Measurements from ENCODE around the gene TTC24.
"Not testable (repeated sequence)": the region's sequence is repeated elsewhere in the genome, so short reads cannot be mapped to it uniquely, and the experiment has no call there.

Gene TTC24

GRCh38 chr1:156579472-156579871, at the start of gene TTC24:
Gene TTC24, plus strand, starts transcription at chr1:156579723. Its CDS starts 1,642 bp downstream, at chr1:156581365.
- DNase-seq, result no peak

- DNase-seq, result no peak
Measured at GRCh38 chr1:156530006-156530405, 49.5 kb upstream of the TTC24 start.

DNA sequence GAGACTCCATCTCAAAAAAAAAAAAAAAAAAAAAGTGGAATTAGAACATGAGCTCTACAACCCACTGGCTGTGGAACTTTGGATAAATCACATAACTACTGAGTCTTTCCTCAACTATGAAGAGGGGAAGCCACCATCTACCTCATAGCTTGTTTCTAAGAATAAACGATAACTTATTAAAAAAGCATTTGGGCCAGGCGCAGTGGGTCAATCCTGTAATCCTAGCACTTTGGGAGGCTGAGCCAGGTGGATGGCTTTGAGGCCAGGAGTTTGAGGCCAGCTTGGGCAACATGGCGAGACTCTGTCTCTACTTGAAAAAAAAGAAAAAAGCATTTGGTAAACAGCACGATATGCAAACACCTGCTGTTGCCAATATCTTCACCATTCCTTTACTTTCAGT, 47.1 kb upstream of the TTC24 start:
- no peak for DNase-seq

DNA sequence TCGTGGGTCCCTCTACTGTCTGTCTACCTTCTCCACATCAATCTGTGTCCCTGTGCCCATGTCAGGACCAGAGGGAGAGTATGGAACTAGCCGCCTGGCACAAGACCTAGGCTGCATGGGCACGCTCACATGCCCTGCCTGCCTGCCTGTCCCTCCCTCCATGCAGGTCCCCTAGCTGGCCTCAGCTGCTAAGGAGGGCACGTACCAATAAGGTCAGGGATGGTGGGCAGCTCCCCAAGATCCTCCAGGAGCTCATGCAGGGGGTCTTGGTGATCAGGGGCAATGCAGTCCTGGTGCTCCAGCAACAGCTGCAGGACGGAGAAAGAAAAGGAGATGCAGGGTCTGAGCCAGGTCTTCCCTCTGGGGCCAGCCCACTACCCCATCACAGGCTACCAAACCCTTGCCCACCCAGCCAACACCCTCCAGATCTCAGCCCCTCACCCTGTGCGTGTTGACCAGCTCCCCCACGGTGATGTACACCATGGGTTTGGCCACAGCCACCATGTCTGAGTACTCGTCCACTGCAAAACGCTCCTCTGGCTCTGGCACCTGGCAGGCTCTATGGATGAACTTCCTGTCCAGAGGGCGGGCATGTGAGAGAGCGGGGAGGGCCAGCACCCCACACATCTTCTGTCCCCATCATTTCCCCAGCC, 45.8 kb upstream of the TTC24 start:
- DNase-seq, result no peak

DNA sequence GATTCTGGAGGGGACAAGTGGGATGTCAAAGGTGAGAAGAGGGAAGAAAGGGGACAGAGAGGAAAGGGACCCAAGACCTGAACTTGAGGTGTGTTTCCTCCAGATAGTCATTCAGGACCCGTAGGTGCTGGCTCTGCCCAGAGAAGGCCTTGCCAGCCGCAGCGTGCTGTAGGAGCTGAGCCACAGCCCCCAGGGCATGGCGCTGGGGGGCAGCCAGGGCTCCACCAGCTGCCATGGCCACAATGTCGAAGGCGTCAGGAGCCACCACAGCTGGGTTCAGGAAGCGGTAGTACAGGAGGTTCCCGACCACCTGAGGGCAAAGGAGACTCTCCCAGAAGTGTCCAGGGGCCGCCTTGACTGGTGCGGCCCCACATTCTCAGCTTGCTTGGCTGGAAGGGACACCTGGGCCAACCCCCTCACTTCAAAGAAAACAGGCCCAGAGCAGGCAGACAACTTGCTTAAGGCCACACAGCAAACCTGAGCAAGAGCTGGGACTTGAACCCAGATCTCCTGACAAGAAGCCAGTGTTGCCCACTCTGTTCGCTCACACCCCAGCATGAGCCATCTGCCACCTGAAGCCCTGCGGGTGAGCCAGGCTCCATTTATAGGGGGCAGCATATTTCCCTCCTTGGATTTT, 45.0 kb upstream of the TTC24 start:
- no peak for DNase-seq

DNA sequence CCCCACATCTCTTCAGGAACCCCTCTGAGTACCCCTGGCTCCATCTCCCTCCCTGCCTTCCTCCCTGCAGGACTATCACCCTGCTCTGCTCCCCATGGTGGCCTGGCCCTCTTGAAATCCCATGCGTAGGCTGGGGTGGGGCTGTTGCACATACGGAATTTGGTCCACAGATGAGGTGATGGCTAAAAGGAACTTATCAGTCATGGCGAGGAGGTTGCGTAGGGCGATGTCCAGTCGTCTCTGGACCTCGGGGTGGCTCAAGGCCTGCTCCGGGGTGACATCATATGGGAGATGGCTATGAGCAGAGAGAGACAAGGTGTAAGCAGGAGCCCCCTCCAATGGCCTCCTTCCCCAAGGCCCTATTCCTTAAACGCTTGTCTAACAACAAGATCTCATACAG, 42.5 kb upstream of the TTC24 start:
- DNase-seq, result no peak

- DNase-seq, result no peak
Measured at GRCh38 chr1:156538711-156539440, 40.6 kb upstream of the TTC24 start.

GRCh38 chr1:156539818-156540355, 39.6 kb upstream of the TTC24 start:
- no peak for DNase-seq

GRCh38 chr1:156540955-156541354, 38.6 kb upstream of the TTC24 start:
- no peak for DNase-seq

DNA sequence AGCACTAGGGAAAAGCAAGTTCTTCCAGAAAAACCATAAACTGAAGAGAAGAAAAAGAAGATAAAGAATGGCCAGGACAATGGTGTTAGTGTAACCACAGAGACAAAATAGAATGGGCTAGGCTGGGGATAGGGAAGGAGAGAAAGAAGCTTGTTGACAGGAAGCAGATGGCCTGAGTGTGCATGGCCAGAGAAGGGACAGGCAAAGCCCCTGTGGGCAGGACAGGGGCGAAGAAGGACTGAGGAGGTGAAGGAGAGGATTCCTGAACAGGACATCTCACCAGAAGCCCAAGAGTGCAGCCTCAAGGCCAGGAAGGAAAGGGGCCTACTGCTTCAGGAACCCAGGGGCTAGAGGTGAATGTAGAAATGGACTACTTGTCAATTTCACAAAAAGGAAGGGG, 36.5 kb upstream of the TTC24 start:
- DNase-seq, result no peak

DNA sequence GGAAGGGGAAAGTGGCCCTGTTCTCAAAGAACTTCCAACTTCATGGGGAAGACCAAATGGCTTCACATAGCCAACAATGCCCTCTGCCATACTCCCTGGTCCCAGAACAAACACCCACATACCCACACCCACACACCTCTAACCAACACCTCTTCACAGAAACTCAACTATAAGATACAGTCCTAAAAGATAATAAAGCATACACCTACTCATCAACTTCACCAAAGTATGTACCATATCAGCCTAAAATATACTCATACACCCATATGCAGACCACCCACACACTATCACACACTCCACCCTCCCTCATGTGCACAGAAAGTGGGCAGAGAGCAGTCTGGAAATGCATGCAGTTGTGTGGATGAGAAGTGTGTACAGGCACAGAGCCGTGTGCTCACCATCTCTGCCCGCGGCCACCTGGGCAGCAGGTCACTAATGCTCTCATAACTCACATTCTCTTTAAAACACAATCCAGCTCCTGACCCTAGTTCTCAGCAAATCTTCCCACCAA, 34.9 kb upstream of the TTC24 start:
- no peak for DNase-seq

DNA sequence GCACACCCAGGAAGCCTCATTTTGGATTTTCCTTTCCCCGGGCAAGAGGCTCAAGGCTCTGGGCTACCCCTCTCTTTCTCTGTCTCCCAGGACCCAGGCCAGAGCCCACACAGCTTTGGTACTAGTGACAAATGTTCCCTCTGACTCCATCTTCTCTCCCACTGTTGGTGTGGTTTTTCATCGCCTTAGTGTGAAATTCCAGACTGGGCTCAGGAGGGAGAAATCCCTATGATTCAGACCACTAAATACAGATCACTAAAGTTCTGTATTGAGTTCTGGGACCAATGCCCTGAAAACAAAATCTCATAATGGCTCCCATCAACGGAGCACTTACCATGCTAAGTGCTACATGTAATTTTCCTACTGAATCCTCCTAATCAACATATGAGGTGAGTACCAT, 33.3 kb upstream of the TTC24 start:
- no peak for DNase-seq

GRCh38 chr1:156547434-156547833, 32.1 kb upstream of the TTC24 start:
- no peak for DNase-seq

- no peak for DNase-seq
Measured at GRCh38 chr1:156547982-156548381, 31.5 kb upstream of the TTC24 start.

- DNase-seq, result no peak
Measured at GRCh38 chr1:156549390-156549789, 30.1 kb upstream of the TTC24 start.

DNA sequence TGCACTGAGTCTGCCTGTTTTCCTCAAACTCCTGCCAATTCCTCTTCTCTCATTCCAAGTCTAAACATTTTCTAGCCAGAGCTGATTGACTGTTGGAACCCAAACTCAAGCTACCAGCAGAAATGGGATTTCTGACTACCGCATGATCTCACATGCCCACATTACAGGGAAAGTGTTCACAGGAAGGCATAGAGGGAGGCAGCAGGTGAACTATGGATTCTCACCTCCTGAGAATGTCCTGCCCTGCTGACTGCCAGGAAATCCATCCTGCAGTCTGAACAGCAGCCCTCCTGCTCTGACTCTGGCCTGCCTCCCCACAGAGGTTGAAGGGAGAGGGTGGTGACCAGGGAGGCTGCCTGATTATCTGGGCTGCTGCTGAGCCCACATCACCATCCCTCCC, 29.7 kb upstream of the TTC24 start:
- no peak for DNase-seq

DNA sequence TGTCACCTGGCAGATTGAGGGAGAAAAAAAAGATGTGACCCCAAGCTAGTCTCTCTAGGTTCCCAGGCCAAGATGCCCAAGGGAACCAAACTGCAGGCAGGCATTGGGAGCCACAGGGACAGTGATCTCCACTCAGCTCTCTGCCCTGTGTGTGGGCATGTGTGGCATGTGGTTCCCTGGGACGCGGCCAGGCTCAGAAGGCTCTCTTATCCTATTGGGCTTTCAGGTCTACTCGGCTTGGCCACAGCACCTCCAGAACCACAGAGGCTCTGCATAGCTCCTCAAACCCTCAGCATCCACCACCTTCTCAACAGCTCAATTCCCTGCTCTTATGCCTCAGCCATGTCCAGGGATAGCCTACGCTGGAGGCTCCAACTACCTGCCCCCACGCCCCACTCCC, 29.2 kb upstream of the TTC24 start:
- DNase-seq, result no peak

GRCh38 chr1:156551066-156551643, 28.4 kb upstream of the TTC24 start:
- DNase-seq, result no peak

DNA sequence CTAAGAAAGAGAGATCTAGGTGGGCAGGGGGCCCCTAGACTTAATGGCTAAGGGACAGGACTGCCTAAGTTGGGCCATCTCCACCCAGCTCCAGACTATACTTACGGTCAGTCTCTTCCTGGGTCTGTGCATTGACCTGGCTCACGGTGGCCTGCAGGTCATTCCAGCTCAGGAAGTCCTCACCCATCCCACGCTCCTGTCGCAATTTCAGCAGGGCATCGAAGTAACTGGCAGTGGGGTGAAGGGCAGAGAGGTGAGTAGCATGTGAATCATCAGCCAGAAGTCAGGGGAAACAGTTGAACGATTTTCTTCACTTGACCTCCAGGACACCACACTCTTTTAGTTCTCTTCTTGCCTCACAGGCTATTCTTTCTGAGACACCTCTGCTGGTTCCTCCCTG, 27.7 kb upstream of the TTC24 start:
- DNase-seq, result no peak

DNA sequence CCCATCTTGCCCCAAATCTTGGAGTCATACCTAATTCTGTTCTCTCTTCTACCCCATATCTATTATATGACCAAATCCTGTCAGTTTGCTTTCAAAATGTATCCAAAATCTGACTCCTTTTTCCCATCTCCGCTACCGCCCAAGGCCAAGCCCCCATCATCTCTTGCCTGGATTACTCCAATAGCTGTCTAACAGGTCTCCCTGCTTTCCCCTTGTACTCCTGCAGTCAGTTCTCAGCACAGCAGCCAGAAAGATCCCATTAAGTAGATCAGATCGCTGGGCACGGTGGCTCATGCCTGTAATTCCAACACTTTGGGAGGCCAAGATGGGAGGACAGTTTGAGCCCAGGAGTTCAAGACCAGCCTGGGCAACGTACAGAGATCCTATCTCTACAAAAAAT, 27.0 kb upstream of the TTC24 start:
- no peak for DNase-seq

DNA sequence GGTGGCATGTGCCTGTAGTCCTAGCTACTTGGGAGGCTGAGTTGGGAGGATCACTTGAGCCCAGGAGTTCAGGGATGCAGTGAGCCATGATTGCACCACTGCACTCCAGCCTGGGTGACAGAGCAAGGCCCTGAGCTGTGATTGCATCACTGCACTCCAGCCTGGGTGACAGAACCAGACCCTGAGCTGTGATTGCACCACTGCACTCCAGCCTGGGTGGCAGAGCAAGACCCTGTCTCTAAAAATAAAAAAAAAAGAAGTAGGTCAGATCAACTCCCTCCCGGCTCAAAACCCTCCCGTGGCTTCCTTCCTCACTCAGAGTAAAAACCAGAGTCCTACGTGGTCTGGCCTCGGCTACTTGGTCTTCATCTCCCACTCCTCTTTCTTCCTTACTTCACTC, 26.6 kb upstream of the TTC24 start:
- not testable (repeated sequence) for DNase-seq

DNA sequence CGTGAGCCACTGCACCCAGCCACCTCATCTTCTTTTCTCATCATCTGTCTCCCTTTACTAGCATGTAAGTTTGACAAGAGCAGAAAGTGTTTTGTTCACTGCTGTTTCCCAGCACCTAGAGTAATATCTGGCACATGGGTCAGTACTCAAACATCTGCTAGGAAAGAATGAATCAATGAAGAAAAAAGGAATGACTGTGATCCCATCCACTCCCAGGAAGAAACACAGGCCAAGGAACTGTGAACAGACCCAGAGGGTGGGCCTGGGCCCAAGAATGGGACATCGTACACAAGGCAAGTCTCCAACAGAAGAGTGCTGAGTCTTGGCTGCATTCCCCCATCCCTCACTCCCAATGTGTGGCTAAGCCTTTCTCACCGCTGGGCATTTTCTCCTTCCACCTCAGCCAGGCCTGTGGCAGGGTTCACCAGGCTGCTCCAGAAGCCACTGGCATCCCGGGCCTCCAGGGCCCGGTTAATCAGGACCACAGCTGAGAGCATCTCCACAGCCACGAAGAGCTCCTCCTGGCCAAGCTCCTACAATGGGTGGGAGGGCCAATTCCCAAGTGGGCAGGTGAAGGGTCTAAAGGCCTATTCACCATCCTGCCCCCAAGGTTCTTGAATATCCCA, 25.6 kb upstream of the TTC24 start:
- DNase-seq, result no peak

- DNase-seq, result no peak
Measured at GRCh38 chr1:156554971-156555370, 24.6 kb upstream of the TTC24 start.
